H9 (cell line): ENCODE measurements around the gene ARPC5L. TPM values are rescaled to one million over a fixed set of nuclear protein-coding genes. Genes with fewer than 3 reads are reported as not detected.

Experiments
- DNase-seq: peaks from one replicate; pipeline ENCODE4 v3.0.0-alpha.2; 2017
- H2AFZ ChIP-seq: one replicate; pipeline ENCODE4 v1.6.1; 2013; ENCODE audit warnings: mild to moderate bottlenecking, low read length, control low read depth, moderate library complexity
- H2AK5ac ChIP-seq: 2 replicates; pipeline ENCODE4 v1.6.1; 2013; ENCODE audit warnings: low read length, control low read depth, mixed read lengths; ENCODE audit not compliant: insufficient read length
- H2BK120ac ChIP-seq: one replicate; pipeline ENCODE4 v1.6.1; 2013; ENCODE audit warnings: low read depth, mild to moderate bottlenecking, low read length, control low read depth, inconsistent platforms; ENCODE audit not compliant: poor library complexity, severe bottlenecking
- H2BK12ac ChIP-seq: 2 replicates; pipeline ENCODE4 v1.6.1; 2013; ENCODE audit warnings: low read length, control low read depth, mixed read lengths, low read depth; ENCODE audit not compliant: insufficient read length
- H2BK15ac ChIP-seq: 2 replicates; pipeline ENCODE4 v1.6.1; 2013; ENCODE audit warnings: low read depth, low read length, control low read depth
- H2BK20ac ChIP-seq: one replicate; pipeline ENCODE4 v1.6.1; 2013; ENCODE audit warnings: low read depth, mild to moderate bottlenecking, low read length, control low read depth, inconsistent platforms; ENCODE audit not compliant: poor library complexity, severe bottlenecking
- H2BK5ac ChIP-seq: 2 replicates; pipeline ENCODE4 v1.6.1; 2013; ENCODE audit warnings: low read length, control low read depth, mixed read lengths; ENCODE audit not compliant: insufficient read length
- H3K14ac ChIP-seq: 2 replicates; pipeline ENCODE4 v1.6.1; 2013; ENCODE audit warnings: low read length, control low read depth; ENCODE audit not compliant: insufficient read depth
- H3K18ac ChIP-seq: 2 replicates; pipeline ENCODE4 v1.6.1; 2013; ENCODE audit warnings: low read depth, mild to moderate bottlenecking, mixed read lengths, low read length, control low read depth; ENCODE audit not compliant: insufficient read length
- H3K23ac ChIP-seq: 2 replicates; pipeline ENCODE4 v1.6.1; 2013; ENCODE audit warnings: low read length, control low read depth, mixed read lengths, low read depth; ENCODE audit not compliant: insufficient read length
- H3K23me2 ChIP-seq: 2 replicates; pipeline ENCODE4 v1.6.1; 2013; ENCODE audit warnings: low read depth, mild to moderate bottlenecking, mixed read lengths, low read length, control low read depth; ENCODE audit not compliant: insufficient read length, poor library complexity, severe bottlenecking
- H3K27ac ChIP-seq: 2 replicates; pipeline ENCODE4 v1.5.1; 2013; ENCODE audit warnings: low read length, control low read depth, mixed read lengths, low read depth; ENCODE audit not compliant: insufficient read length
- H3K27me3 ChIP-seq: 2 replicates; pipeline ENCODE4 v1.6.1; 2013; ENCODE audit warnings: low read length, control low read depth, inconsistent platforms; ENCODE audit not compliant: insufficient read depth
- H3K4ac ChIP-seq: 2 replicates; pipeline ENCODE4 v1.6.1; 2013; ENCODE audit warnings: low read depth, mild to moderate bottlenecking, control low read depth, inconsistent platforms, low read length, moderate library complexity
- H3K4me1 ChIP-seq: 2 replicates; pipeline ENCODE4 v1.6.1; 2013; ENCODE audit warnings: low read length, control low read depth, inconsistent platforms; ENCODE audit not compliant: insufficient read depth
- H3K4me2 ChIP-seq: 2 replicates; pipeline ENCODE4 v1.6.1; 2013; ENCODE audit warnings: low read length, control low read depth, mixed read lengths; ENCODE audit not compliant: insufficient read length, insufficient read depth
- H3K56ac ChIP-seq: 2 replicates; pipeline ENCODE4 v1.6.1; 2013; ENCODE audit warnings: low read depth, mild to moderate bottlenecking, mixed read lengths, low read length, control low read depth; ENCODE audit not compliant: insufficient read length
- H3K79me1 ChIP-seq: 2 replicates; pipeline ENCODE4 v1.6.1; 2013; ENCODE audit warnings: low read depth, mild to moderate bottlenecking, moderate library complexity, low read length, control low read depth, inconsistent platforms; ENCODE audit not compliant: insufficient read depth, poor library complexity, severe bottlenecking
- H3K79me2 ChIP-seq: 2 replicates; pipeline ENCODE4 v1.6.1; 2013; ENCODE audit warnings: low read length, control low read depth, inconsistent platforms; ENCODE audit not compliant: insufficient read depth
- H3K9ac ChIP-seq: 2 replicates; pipeline ENCODE4 v1.6.1; 2013; ENCODE audit warnings: low read length, control low read depth, mixed read lengths; ENCODE audit not compliant: insufficient read length; ENCODE audit errors: extremely low read depth
- H3K9me3 ChIP-seq: one replicate; pipeline ENCODE4 v1.6.1; 2013; ENCODE audit warnings: low read depth, low read length, inconsistent platforms; ENCODE audit not compliant: control insufficient read depth
- H3T11ph ChIP-seq: one replicate; pipeline ENCODE4 v1.6.1; 2013; ENCODE audit warnings: mild to moderate bottlenecking, low read length, control low read depth, inconsistent platforms
- H4K20me1 ChIP-seq: one replicate; pipeline ENCODE4 v1.6.1; 2013; ENCODE audit not compliant: control insufficient read depth, insufficient read length, insufficient read depth
- H4K5ac ChIP-seq: 2 replicates; pipeline ENCODE4 v1.6.1; 2013; ENCODE audit warnings: low read depth, mild to moderate bottlenecking, mixed read lengths, low read length, control low read depth; ENCODE audit not compliant: insufficient read length
- H4K8ac ChIP-seq: replicated peaks from 2 replicates; pipeline ENCODE4 v1.6.1; 2013; ENCODE audit warnings: low read length, control low read depth, mixed read lengths, low read depth; ENCODE audit not compliant: insufficient read length
- H4K91ac ChIP-seq: 2 replicates; pipeline ENCODE4 v1.6.1; 2013; ENCODE audit warnings: low read depth, mild to moderate bottlenecking, moderate library complexity, mixed read lengths, low read length, control low read depth; ENCODE audit not compliant: insufficient read length
- H3K27ac Mint-ChIP-seq, 3 experiments: 2 replicates in 2 of 3; 3 replicates in 1 of 3; pipeline ENCODE4 v1.8.0; 2020 to 2021; ENCODE audit warnings: mixed read lengths in 3 of 3, mild to moderate bottlenecking in 1 of 3, moderate library complexity in 1 of 3
- H3K27me3 Mint-ChIP-seq: 2 replicates; pipeline ENCODE4 v1.8.0; 2021; ENCODE audit warnings: low read depth, mild to moderate bottlenecking, moderate library complexity, mixed read lengths
- H3K36me3 Mint-ChIP-seq, 3 experiments: 2 replicates in 2 of 3; 3 replicates in 1 of 3; pipeline ENCODE4 v1.8.0; 2020 to 2021; ENCODE audit warnings: low read depth in 3 of 3, mixed read lengths in 3 of 3; ENCODE audit not compliant: insufficient read depth in 1 of 3
- H3K4me1 Mint-ChIP-seq, 2 experiments: 2 replicates each; pipeline ENCODE4 v1.8.0; 2020; ENCODE audit warnings: mixed read lengths in 2 of 2
- H3K4me3 Mint-ChIP-seq, 2 experiments: 2 replicates in 1 of 2; 3 replicates in 1 of 2; pipeline ENCODE4 v1.8.0; 2020 to 2021; ENCODE audit warnings: mild to moderate bottlenecking in 2 of 2, mixed read lengths in 2 of 2, moderate library complexity in 1 of 2
- H3K9me3 Mint-ChIP-seq, 2 experiments: 2 replicates in 1 of 2; 3 replicates in 1 of 2; pipeline ENCODE4 v1.8.0; 2020; ENCODE audit warnings: mild to moderate bottlenecking in 2 of 2, mixed read lengths in 2 of 2, moderate library complexity in 1 of 2
- CTCF ChIP-seq: fragments of 200-600 bp; sonication (generic); conservative IDR thresholded peaks from 3 replicates; pipeline ENCODE4 v1.8.0; 2021; ENCODE audit warnings: antibody characterized with exemption, mild to moderate bottlenecking
- WGBS: extraction: QIAGEN DNeasy Blood & Tissue Kit; methylation state at CpG from one replicate; pipeline ENCODE4 v1.1.7; 2013; ENCODE audit warnings: missing lambda C conversion rate, low lambda C conversion rate, mixed read lengths; ENCODE audit not compliant: insufficient read length; ENCODE audit errors: extremely low coverage; 5-methylcytosine and 5-hydroxymethylcytosine counted together
- total RNA-seq: library from RNA; stranded (reverse); gene quantifications from 2 replicates; pipeline ENCODE4 v1.2.1, GENCODE V29; 2021

The ARPC5L gene
- total RNA-seq, 1 experiment from 2014 or later, result 67.7 TPM

DNA sequence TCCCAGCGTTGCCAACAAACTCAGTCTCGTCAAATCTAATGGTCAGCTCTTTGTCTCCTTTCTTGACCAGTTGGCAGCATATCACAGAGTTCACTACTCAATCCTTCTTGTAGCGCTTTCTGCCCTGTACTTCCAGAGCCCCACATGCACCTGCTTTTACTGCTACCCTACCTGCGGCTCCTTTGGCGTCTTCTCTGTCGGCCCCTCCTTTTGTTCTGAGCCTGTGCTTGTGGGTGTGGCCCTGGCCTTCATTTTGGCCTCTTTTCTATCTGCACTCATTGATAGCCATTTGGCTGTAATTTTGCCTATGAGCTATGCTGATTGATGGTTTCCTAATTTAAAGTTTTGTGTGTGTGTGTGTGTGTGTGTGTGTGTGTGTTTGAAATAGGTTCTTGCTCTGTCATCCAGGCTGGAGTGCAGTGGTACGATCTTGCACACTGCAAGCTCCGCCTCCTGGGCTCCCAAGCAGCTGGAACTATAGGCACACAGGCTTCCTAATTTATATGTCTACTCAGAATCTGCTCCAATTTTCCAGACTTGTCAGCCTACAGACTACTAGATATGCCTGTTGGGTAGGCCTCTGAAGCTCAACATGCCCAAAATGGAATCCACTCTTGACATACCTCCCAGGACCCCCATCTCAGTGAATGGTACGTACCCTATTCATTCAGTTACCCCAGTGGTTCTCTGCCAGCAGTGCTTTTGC is 32.3 kb downstream of the ARPC5L start:
- no peak overlapping the region for H3K23ac ChIP-seq
- no peak for TF ChIP-seq CTCF
- H3K4ac ChIP-seq, result no peak overlapping the region
- no peak overlapping the region for H2BK5ac ChIP-seq
- H2AK5ac ChIP-seq, result no peak overlapping the region
- no peak overlapping the region for H4K91ac ChIP-seq
- no peaks in the 10 kb centered on the region for H3K27me3 Mint-ChIP-seq
- H3K79me2 ChIP-seq, result no peaks in the 10 kb centered on the region
- no peak overlapping the region for H3K9ac ChIP-seq
- no peaks in the 10 kb centered on the region for H3K4me1 ChIP-seq
- no peak overlapping the region for H4K5ac ChIP-seq
- no peaks in the 10 kb centered on the region for H3K79me1 ChIP-seq
- no peak overlapping the region for H3K27ac ChIP-seq
- H3K18ac ChIP-seq, result no peak overlapping the region
- H3K56ac ChIP-seq, result no peak overlapping the region
- H3T11ph ChIP-seq, result no peak overlapping the region
- H3K9me3 ChIP-seq, result no peaks in the 10 kb centered on the region
- no peak overlapping the region for H2AFZ ChIP-seq
- peaks cover 7 to 18% (median 16%) of the 10 kb centered on the region in 3 experiments for H3K36me3 Mint-ChIP-seq
- no peak overlapping the region for H3K14ac ChIP-seq
- H3K4me2 ChIP-seq, result no peak overlapping the region
- no peak overlapping the region for H4K8ac ChIP-seq
- no peaks in the 10 kb centered on the region for H3K23me2 ChIP-seq
- DNase-seq, result no peak
- no peaks in the 10 kb centered on the region; a peak in 1 of 5 replicates for H3K9me3 Mint-ChIP-seq
- H3K27me3 ChIP-seq, result no peaks in the 10 kb centered on the region
- WGBS, result no CpG with 5 or more reads among the region's 9 CpGs
- H3K4me3 Mint-ChIP-seq, result no peak overlapping the region
- H3K4me1 Mint-ChIP-seq, result peaks cover 2 to 13% of the 10 kb centered on the region in 2 experiments
- H2BK15ac ChIP-seq, result no peak overlapping the region
- no peaks in the 10 kb centered on the region for H4K20me1 ChIP-seq
- H2BK20ac ChIP-seq, result no peak overlapping the region
- no peak overlapping the region for H2BK12ac ChIP-seq
- no peak overlapping the region for H3K27ac Mint-ChIP-seq
- no peak overlapping the region for H2BK120ac ChIP-seq
